ENCODE measurements around the gene COL6A2. TPM values are rescaled to one million over a fixed set of nuclear protein-coding genes. Genes with fewer than 3 reads are reported as not detected.

COL6A2 gene
- total and polyA plus RNA-seq, 2 experiments from 2014 or later: 28.4 to 89.2 TPM

DNA sequence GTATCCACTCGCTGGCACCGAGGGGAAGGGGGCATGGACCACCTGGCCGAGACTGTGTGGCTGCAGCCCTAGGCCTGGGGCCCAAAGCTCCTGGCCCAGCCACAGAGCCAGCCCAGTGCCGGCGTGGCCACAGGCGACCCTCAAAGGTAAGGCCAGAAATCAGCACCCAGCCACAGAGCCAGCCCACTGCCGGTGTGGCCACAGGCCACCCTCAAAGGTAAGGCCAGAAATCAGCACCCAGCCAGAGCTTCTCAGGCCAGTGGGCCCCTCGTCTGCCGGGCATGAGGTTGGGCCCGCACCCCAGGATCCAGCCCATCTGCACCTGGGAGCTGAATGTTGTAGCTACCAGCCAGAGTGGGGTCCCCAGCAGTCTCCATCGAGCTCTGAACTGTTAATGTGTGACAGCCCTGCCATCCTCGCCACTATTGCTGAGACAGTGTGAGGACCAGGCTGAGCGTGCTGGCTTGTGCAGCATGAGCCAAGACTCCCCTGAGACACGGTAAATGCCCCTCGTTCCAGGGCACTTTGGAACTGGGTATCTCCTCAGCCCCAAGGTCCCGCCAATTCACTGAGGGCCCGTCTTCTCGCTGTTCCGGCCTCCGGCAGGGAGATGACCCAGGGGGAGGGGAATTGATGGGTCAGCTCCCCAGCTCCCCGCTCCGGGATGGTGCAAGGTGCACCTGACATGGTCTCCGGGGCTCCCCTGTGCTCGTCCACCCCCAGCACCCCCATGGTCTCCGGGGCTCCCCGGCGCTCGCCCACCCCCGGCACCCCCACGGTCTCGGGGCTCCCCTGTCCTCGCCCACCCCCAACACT, 62.1 kb downstream of the COL6A2 start:
- Mint-ChIP-seq H3K9me3 (peaks cover 20% of the 10 kb centered on the region), H3K27ac (no peak overlapping the region), H3K4me1 (no peaks in the 10 kb centered on the region), H3K4me3 (no peak overlapping the region), H3K36me3 (ENCODE audit: low read depth) (peaks cover 50% of the 10 kb centered on the region), H3K27me3 (ENCODE audit: insufficient read depth, low read depth, poor library complexity) (peaks cover 27% of the 10 kb centered on the region)
- Histone ChIP-seq H2AFZ (no peak overlapping the region), H3K4me2 (no peak overlapping the region), H4K20me1 (replicated peaks; ENCODE audit: insufficient read depth) (no peaks in the 10 kb centered on the region; the same call in 1 of the 2 replicates), H3K27ac (ENCODE audit: low read depth) (no peak overlapping the region), H3F3A (replicated peaks; ENCODE audit: low read depth) (0 out of 2 replicates have a peak, but pooled peaks cover 4% of the 10 kb centered on the region), H3K4me1 (ENCODE audit: insufficient read depth) (no peaks in the 10 kb centered on the region), H3K27me3 (ENCODE audit: insufficient read depth) (no peaks in the 10 kb centered on the region), H3K36me3 (ENCODE audit: insufficient read depth) (no peaks in the 10 kb centered on the region), H3K9me2 (ENCODE audit: insufficient read depth) (no peaks in the 10 kb centered on the region), H3K79me2 (replicated peaks; ENCODE audit: insufficient read depth) (peaks cover 6% of the 10 kb centered on the region), H3K4me3 (no peak overlapping the region)
- TF ChIP-seq STAT1 (IDR thresholded peaks at IDR 0.05; ENCODE audit: unreplicated experiment) (no peak), POLR2AphosphoS5 (IDR thresholded peaks at IDR 0.05; ENCODE audit: low read depth) (no peak), ZNF331 (CRISPR knock-in tag; IDR thresholded peaks at IDR 0.05; ENCODE audit: low read depth) (no peak), JUNB (IDR thresholded peaks at IDR 0.05; ENCODE audit: unreplicated experiment) (no peak), EZH2phosphoT487 (IDR thresholded peaks at IDR 0.05; ENCODE audit: unreplicated experiment) (no peak), EZH2 (IDR thresholded peaks at IDR 0.05; ENCODE audit: low read depth, unreplicated experiment) (no peak)
- TF ChIP-seq, protein P1, sequence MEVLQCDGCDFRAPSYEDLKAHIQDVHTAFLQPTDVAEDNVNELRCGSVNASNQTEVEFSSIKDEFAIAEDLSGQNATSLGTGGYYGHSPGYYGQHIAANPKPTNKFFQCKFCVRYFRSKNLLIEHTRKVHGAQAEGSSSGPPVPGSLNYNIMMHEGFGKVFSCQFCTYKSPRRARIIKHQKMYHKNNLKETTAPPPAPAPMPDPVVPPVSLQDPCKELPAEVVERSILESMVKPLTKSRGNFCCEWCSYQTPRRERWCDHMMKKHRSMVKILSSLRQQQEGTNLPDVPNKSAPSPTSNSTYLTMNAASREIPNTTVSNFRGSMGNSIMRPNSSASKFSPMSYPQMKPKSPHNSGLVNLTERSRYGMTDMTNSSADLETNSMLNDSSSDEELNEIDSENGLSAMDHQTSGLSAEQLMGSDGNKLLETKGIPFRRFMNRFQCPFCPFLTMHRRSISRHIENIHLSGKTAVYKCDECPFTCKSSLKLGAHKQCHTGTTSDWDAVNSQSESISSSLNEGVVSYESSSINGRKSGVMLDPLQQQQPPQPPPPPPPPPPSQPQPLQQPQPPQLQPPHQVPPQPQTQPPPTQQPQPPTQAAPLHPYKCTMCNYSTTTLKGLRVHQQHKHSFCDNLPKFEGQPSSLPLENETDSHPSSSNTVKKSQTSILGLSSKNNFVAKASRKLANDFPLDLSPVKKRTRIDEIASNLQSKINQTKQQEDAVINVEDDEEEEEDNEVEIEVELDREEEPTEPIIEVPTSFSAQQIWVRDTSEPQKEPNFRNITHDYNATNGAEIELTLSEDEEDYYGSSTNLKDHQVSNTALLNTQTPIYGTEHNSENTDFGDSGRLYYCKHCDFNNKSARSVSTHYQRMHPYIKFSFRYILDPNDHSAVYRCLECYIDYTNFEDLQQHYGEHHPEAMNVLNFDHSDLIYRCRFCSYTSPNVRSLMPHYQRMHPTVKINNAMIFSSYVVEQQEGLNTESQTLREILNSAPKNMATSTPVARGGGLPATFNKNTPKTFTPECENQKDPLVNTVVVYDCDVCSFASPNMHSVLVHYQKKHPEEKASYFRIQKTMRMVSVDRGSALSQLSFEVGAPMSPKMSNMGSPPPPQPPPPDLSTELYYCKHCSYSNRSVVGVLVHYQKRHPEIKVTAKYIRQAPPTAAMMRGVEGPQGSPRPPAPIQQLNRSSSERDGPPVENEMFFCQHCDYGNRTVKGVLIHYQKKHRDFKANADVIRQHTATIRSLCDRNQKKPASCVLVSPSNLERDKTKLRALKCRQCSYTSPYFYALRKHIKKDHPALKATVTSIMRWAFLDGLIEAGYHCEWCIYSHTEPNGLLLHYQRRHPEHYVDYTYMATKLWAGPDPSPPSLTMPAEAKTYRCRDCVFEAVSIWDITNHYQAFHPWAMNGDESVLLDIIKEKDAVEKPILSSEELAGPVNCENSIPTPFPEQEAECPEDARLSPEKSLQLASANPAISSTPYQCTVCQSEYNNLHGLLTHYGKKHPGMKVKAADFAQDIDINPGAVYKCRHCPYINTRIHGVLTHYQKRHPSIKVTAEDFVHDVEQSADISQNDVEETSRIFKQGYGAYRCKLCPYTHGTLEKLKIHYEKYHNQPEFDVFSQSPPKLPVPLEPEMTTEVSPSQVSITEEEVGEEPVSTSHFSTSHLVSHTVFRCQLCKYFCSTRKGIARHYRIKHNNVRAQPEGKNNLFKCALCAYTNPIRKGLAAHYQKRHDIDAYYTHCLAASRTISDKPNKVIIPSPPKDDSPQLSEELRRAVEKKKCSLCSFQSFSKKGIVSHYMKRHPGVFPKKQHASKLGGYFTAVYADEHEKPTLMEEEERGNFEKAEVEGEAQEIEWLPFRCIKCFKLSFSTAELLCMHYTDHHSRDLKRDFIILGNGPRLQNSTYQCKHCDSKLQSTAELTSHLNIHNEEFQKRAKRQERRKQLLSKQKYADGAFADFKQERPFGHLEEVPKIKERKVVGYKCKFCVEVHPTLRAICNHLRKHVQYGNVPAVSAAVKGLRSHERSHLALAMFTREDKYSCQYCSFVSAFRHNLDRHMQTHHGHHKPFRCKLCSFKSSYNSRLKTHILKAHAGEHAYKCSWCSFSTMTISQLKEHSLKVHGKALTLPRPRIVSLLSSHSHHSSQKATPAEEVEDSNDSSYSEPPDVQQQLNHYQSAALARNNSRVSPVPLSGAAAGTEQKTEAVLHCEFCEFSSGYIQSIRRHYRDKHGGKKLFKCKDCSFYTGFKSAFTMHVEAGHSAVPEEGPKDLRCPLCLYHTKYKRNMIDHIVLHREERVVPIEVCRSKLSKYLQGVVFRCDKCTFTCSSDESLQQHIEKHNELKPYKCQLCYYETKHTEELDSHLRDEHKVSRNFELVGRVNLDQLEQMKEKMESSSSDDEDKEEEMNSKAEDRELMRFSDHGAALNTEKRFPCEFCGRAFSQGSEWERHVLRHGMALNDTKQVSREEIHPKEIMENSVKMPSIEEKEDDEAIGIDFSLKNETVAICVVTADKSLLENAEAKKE (CRISPR knock-in tag; IDR thresholded peaks at IDR 0.05): no peak
- TF ChIP-seq, protein P2, sequence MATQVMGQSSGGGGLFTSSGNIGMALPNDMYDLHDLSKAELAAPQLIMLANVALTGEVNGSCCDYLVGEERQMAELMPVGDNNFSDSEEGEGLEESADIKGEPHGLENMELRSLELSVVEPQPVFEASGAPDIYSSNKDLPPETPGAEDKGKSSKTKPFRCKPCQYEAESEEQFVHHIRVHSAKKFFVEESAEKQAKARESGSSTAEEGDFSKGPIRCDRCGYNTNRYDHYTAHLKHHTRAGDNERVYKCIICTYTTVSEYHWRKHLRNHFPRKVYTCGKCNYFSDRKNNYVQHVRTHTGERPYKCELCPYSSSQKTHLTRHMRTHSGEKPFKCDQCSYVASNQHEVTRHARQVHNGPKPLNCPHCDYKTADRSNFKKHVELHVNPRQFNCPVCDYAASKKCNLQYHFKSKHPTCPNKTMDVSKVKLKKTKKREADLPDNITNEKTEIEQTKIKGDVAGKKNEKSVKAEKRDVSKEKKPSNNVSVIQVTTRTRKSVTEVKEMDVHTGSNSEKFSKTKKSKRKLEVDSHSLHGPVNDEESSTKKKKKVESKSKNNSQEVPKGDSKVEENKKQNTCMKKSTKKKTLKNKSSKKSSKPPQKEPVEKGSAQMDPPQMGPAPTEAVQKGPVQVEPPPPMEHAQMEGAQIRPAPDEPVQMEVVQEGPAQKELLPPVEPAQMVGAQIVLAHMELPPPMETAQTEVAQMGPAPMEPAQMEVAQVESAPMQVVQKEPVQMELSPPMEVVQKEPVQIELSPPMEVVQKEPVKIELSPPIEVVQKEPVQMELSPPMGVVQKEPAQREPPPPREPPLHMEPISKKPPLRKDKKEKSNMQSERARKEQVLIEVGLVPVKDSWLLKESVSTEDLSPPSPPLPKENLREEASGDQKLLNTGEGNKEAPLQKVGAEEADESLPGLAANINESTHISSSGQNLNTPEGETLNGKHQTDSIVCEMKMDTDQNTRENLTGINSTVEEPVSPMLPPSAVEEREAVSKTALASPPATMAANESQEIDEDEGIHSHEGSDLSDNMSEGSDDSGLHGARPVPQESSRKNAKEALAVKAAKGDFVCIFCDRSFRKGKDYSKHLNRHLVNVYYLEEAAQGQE (IDR thresholded peaks at IDR 0.05; ENCODE audit: unreplicated experiment): no peak
- DNase-seq (ENCODE audit: low spot score): no peak
- ATAC-seq: no peak

All from GM23338 (cell line).